PC-9 (cell line): ENCODE data around the gene CBLL2. TPM values are rescaled to one million over a fixed set of nuclear protein-coding genes. Genes with fewer than 3 reads are reported as not detected.

Source experiments
- BruUV-seq: library from RNA; stranded (reverse); fragments of 400-500 nt; replicated peaks from 2 replicates; lab custom pipeline; 2021; lab: Mats Ljungman, UMichigan
- CTCF ChIA-PET: fragments of 300-600 bp; sonication (Branson Sonifier 250); formaldehyde crosslinking; loops from one replicate; lab custom pipeline; 2022; ENCODE audit warnings: antibody characterized with exemption; lab: Charles Lee
- POLR2A ChIA-PET: fragments of 300-600 bp; sonication (Branson Sonifier 250); formaldehyde crosslinking; loops from one replicate; lab custom pipeline; 2022; ENCODE audit warnings: antibody characterized with exemption; ENCODE audit not compliant: unreplicated experiment; lab: Charles Lee
- DNase-seq, 2 experiments: peaks; one replicate each; pipeline versions ENCODE4 v3.0.0 to v3.0.0-alpha.2; 2015 to 2022; ENCODE audit warnings: mixed read lengths in 1 of 2
- H2AFZ ChIP-seq: fragments of 200-600 bp; sonication (generic); 2 replicates; pipeline ENCODE4 v1.8.1; 2017; ENCODE audit warnings: antibody characterized with exemption
- H3F3A ChIP-seq: fragments of 200-600 bp; sonication (generic); 2 replicates; pipeline ENCODE4 v1.8.1; 2017; ENCODE audit warnings: antibody characterized with exemption, mild to moderate bottlenecking, low read depth; ENCODE audit not compliant: insufficient read depth
- H3K27ac ChIP-seq: fragments of 200-600 bp; sonication (generic); 2 replicates; pipeline ENCODE4 v1.6.1; 2016; ENCODE audit warnings: mixed run types
- H3K27me3 ChIP-seq: fragments of 200-600 bp; sonication (generic); 2 replicates; pipeline ENCODE4 v1.6.1; 2016; ENCODE audit warnings: low read depth, mixed run types; ENCODE audit not compliant: insufficient read depth
- H3K36me3 ChIP-seq: fragments of 200-600 bp; sonication (generic); 2 replicates; pipeline ENCODE4 v1.6.1; 2016; ENCODE audit warnings: low read depth, mixed run types
- H3K4me1 ChIP-seq: fragments of 200-600 bp; sonication (generic); replicated peaks from 2 replicates; pipeline ENCODE4 v1.6.1; 2016; ENCODE audit warnings: mixed run types; ENCODE audit not compliant: insufficient read depth
- H3K4me2 ChIP-seq: fragments of 200-600 bp; sonication (generic); 2 replicates; pipeline ENCODE4 v1.6.1; 2017; ENCODE audit warnings: mixed run types
- H3K4me3 ChIP-seq: fragments of 200-600 bp; sonication (generic); 2 replicates; pipeline ENCODE4 v1.6.1; 2016; ENCODE audit warnings: mixed run types
- H3K79me2 ChIP-seq: fragments of 200-600 bp; sonication (generic); 2 replicates; pipeline ENCODE4 v1.6.1; 2017; ENCODE audit warnings: low read depth, mixed run types
- H3K9me2 ChIP-seq: fragments of 200-600 bp; sonication (generic); 2 replicates; pipeline ENCODE4 v1.8.1; 2017; ENCODE audit warnings: mild to moderate bottlenecking; ENCODE audit not compliant: insufficient read depth
- H3K9me3 ChIP-seq: fragments of 200-600 bp; sonication (generic); 2 replicates; pipeline ENCODE4 v1.8.1; 2016; ENCODE audit warnings: low read depth; ENCODE audit not compliant: insufficient read depth
- H4K20me1 ChIP-seq: fragments of 200-600 bp; sonication (generic); 2 replicates; pipeline ENCODE4 v1.8.1; 2017; ENCODE audit not compliant: insufficient read depth
- CTCF ChIP-seq: fragments of 200-600 bp; sonication (generic); conservative IDR thresholded peaks from 2 replicates; pipeline ENCODE4 v1.6.1; 2017; ENCODE audit warnings: mixed run types, antibody characterized with exemption, mild to moderate bottlenecking, moderate library complexity
- EZH2 ChIP-seq: fragments of 200-600 bp; sonication (generic); IDR thresholded peaks from 2 replicates; pipeline ENCODE4 v1.8.0; 2017; ENCODE audit warnings: antibody characterized with exemption, low read depth
- intact Hi-C: fragments of 100-400 bp; cut with micrococcal nuclease; formaldehyde crosslinking; loops from one replicate; pipeline ENCODE4 v1.10.0; 2022; ENCODE audit not compliant: unreplicated experiment
- total RNA-seq: library from RNA; stranded (reverse); gene quantifications from 2 replicates; pipeline ENCODE4 v1.2.3, GENCODE V29; 2021

The CBLL2 gene
- total RNA-seq, 1 experiment from 2014 or later: not detected

- no peak overlapping the region for H2AFZ ChIP-seq
- no peaks in the 10 kb centered on the region for H3K36me3 ChIP-seq
- no peak overlapping the region for H3K4me3 ChIP-seq
- H3K4me2 ChIP-seq: no peak overlapping the region
- no peaks in the 10 kb centered on the region for H3K4me1 ChIP-seq
- no TSS peak for BruUV-seq
- H3K9me2 ChIP-seq: no peaks in the 10 kb centered on the region
- CTCF ChIA-PET: interaction anchor here (0.6 kb wide), 1 partner anchor 231 kb away, joined by 11 read pairs; no protein-coding TSS in a partner anchor
- no peaks in the 10 kb centered on the region for H3K27me3 ChIP-seq
- intact Hi-C loops: no loop called here
- H4K20me1 ChIP-seq: no peaks in the 10 kb centered on the region
- POLR2A ChIA-PET: no interaction called here
- no peaks in the 10 kb centered on the region for H3K9me3 ChIP-seq
- no peak for TF ChIP-seq CTCF
- H3K27ac ChIP-seq: no peak overlapping the region
- DNase-seq: no peak
- H3F3A ChIP-seq: no peaks in the 10 kb centered on the region
- H3K79me2 ChIP-seq: no peaks in the 10 kb centered on the region
Measured at GRCh38 chrX:22314211-22314610, 41.5 kb downstream of the CBLL2 start.

GRCh38 chrX:22314692-22315091, 42.0 kb downstream of the CBLL2 start:
- H3K4me1 ChIP-seq: no peaks in the 10 kb centered on the region
- no TSS peak for BruUV-seq
- intact Hi-C loops: no loop called here
- H3K36me3 ChIP-seq: no peaks in the 10 kb centered on the region
- H4K20me1 ChIP-seq: no peaks in the 10 kb centered on the region
- H3K27ac ChIP-seq: no peak overlapping the region
- no peaks in the 10 kb centered on the region for H3K27me3 ChIP-seq
- no peaks in the 10 kb centered on the region for H3K9me2 ChIP-seq
- H3K4me3 ChIP-seq: no peak overlapping the region
- H3K9me3 ChIP-seq: no peaks in the 10 kb centered on the region
- TF ChIP-seq EZH2 (no peak), CTCF (no peak)
- no peak for DNase-seq
- POLR2A ChIA-PET: no interaction called here
- CTCF ChIA-PET: no interaction called here
- H3K79me2 ChIP-seq: no peaks in the 10 kb centered on the region
- H3F3A ChIP-seq: no peaks in the 10 kb centered on the region
- no peak overlapping the region for H3K4me2 ChIP-seq
- no peak overlapping the region for H2AFZ ChIP-seq

GRCh38 chrX:22315151-22315550, 42.4 kb downstream of the CBLL2 start:
- BruUV-seq: no TSS peak
- ChIA-PET CTCF (no interaction called here), POLR2A (no interaction called here)
- H3K9me3 ChIP-seq: no peaks in the 10 kb centered on the region
- no peaks in the 10 kb centered on the region for H3K9me2 ChIP-seq
- no peaks in the 10 kb centered on the region for H3F3A ChIP-seq
- H3K4me3 ChIP-seq: no peak overlapping the region
- H4K20me1 ChIP-seq: no peaks in the 10 kb centered on the region
- H3K79me2 ChIP-seq: no peaks in the 10 kb centered on the region
- H3K4me1 ChIP-seq: no peaks in the 10 kb centered on the region
- no peak for TF ChIP-seq CTCF
- no peak for TF ChIP-seq EZH2
- no peaks in the 10 kb centered on the region for H3K27me3 ChIP-seq
- no peak overlapping the region for H2AFZ ChIP-seq
- intact Hi-C loops: no loop called here
- no peaks in the 10 kb centered on the region for H3K36me3 ChIP-seq
- no peak overlapping the region for H3K4me2 ChIP-seq
- DNase-seq: no peak
- no peak overlapping the region for H3K27ac ChIP-seq
